GM13977 (cell line): ENCODE data around the gene EPB41L4A.
"Not testable (repeated sequence)": the region's sequence is repeated elsewhere in the genome, so short reads cannot be mapped to it uniquely, and the experiment has no call there.

Experiments
- DNase-seq: peaks from one replicate; pipeline ENCODE4 v3.0.0; 2012; ENCODE audit warnings: low spot score
- in situ Hi-C: fragments of 300-500 bp; cut with MboI; formaldehyde crosslinking; loops from one replicate; pipeline ENCODE4 v1.12.0; 2022; ENCODE audit warnings: low sequenced_read_pairs, low pct_unique_long_range_greater_than_20kb, mixed read lengths, inconsistent platforms; ENCODE audit not compliant: unreplicated experiment
- TF ChIP-seq, protein P1 (sequence below): IDR thresholded peaks from 2 replicates; pipeline ENCODE4 v1.5.1; 2012; ENCODE audit warnings: mild to moderate bottlenecking, control low read depth; ENCODE audit not compliant: insufficient read depth; ENCODE audit errors: extremely low read depth, missing control alignments

The EPB41L4A gene

DNA sequence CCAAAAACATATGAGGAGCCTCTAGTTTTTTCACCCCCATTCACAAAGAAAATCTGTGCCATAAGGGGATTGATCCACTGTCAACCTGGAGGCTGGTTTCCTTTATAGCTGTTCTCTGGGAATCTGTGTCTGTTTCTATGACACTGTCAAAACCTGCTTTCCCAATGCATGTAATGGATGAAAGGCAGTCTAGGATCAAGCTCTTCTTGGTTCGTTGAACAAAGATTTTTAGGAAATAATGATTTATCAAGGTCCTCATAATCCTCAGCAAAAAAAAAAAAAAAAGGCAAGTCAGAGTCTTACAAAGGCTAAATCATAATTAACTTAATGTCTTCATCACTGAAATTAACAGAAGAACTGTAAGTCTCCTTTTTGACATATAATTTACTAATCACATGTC lies 16.0 kb downstream of the EPB41L4A start:
- in situ Hi-C loops: loop anchor here (25.0 kb wide), 1 partner anchor 216 kb away; no protein-coding TSS in a partner anchor
- no peak for DNase-seq
- TF ChIP-seq, protein P1, sequence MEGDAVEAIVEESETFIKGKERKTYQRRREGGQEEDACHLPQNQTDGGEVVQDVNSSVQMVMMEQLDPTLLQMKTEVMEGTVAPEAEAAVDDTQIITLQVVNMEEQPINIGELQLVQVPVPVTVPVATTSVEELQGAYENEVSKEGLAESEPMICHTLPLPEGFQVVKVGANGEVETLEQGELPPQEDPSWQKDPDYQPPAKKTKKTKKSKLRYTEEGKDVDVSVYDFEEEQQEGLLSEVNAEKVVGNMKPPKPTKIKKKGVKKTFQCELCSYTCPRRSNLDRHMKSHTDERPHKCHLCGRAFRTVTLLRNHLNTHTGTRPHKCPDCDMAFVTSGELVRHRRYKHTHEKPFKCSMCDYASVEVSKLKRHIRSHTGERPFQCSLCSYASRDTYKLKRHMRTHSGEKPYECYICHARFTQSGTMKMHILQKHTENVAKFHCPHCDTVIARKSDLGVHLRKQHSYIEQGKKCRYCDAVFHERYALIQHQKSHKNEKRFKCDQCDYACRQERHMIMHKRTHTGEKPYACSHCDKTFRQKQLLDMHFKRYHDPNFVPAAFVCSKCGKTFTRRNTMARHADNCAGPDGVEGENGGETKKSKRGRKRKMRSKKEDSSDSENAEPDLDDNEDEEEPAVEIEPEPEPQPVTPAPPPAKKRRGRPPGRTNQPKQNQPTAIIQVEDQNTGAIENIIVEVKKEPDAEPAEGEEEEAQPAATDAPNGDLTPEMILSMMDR: no peak

DNA sequence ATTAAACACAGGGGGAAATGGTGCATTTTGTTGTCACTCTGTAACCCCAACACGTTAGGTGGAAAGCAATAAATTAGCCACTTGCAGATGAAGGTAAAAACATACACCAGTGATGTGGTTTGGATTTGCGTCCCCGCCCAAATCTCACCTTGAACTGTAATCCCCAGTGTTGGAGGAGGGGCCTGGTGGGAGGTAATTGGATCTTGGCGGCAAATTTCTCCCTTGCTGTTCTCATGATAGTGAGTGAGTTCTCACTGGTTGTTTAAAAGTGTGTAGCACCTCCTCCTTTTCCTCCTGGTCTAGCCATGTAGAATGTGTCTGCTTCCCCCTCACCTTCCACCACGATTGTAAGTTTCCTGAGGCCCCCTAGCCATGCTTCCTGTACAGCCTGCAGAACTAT lies 17.2 kb downstream of the EPB41L4A start:
- in situ Hi-C loops: loop anchor here (25.0 kb wide), 1 partner anchor 215 kb away; no protein-coding TSS in a partner anchor
- TF ChIP-seq, protein P1: no peak
- no peak for DNase-seq

DNA sequence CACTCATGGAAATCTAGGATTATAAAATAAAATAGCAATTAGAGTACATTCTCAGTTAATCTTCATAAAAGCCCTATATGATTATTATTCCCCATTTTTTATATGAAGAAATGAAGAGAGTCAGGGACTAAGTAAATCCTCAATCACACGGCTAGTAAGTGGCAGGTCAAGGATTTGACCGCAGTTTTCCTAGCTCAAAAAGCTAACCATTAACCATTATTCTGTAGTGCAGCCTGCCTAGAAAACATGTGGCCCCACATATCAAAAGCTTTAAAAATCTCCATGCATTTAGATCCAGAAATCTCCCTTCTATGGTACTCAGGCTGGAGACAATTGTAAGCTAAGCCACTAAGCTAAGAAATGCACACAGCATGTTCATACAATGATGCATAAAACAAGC lies 21.4 kb downstream of the EPB41L4A start:
- DNase-seq: no peak
- TF ChIP-seq, protein P1: no peak
- in situ Hi-C loops: no loop called here

DNA sequence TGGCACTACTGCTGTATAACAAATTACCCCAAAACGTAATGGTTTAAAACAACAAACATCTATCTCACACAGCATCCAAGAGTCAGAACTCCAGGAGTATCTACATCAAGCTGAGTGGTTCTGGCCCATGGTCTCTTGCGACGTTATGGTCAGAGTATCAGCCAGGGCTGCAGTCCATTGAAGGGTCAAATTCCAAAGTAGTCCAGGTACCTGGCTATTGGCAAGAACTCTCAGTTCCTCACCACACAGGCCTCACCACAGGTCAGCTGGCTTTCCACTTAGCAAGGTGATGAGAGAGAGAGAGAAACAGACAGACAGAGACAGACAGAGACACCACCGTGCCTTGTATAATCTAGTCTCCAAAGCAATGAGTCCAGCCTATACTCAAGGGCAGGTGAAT lies 22.6 kb downstream of the EPB41L4A start:
- TF ChIP-seq, protein P1: no peak
- in situ Hi-C loops: no loop called here
- DNase-seq: no peak

DNA sequence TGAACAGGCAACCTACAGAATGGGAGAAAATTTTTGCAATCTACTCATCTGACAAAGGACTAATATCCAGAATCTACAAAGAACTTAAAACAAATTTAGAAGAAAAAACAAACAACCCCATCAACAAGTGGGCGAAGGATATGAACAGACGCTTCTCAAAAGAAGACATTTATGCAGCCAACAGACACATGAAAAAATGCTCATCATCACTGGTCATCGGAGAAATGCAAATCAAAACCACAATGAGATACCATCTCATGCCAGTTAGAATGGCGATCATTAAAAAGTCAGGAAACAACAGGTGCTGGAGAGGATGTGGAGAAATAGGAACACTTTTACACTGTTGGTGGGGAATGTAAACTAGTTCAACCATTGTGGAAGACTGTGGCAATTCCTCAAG lies 23.8 kb downstream of the EPB41L4A start:
- DNase-seq, in situ Hi-C loops: not testable (repeated sequence)

DNA sequence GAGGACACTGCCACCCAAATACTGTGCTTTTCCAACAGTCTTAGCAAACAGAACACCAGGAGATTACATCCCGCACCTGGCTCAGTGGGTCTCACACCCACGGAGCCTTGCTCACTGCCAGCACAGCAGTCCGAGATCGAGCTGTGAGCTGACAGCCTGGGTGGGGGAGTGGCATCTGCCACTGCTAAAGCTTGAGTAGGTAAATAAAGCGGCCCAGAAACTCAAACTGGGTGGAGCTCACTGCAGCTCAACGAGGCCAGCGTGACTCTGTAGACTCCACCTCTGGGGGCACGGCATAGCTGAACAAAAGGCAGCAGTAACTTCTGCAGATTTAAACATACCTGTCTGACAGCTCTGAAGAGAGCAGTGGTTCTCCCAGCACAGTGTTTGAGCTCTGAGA lies 28.8 kb downstream of the EPB41L4A start:
- in situ Hi-C loops: no loop called here
- DNase-seq: no peak
- TF ChIP-seq, protein P1: no peak

DNA sequence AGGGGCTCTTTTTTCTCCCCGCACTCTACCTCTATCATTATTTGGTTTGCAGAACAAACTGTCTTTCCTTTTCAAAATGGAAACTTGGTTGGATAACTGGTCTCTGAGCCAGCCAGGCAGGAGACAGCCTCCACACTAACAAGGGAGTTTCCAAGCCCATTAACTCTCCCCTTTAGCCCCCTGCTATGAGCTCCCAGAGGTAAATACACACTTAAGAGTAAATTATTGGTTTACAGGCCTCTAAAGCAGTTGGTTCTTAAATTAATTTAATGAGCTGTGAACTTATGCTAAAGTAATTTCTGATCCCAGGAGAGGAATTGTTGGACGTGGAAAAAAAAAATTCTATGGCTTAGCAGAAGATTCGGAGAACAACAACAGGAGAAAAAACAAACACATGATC lies 30.3 kb downstream of the EPB41L4A start:
- TF ChIP-seq, protein P1: no peak
- no peak for DNase-seq
- in situ Hi-C loops: no loop called here
